ENCODE data around the gene BCR.

Gene BCR

DNA sequence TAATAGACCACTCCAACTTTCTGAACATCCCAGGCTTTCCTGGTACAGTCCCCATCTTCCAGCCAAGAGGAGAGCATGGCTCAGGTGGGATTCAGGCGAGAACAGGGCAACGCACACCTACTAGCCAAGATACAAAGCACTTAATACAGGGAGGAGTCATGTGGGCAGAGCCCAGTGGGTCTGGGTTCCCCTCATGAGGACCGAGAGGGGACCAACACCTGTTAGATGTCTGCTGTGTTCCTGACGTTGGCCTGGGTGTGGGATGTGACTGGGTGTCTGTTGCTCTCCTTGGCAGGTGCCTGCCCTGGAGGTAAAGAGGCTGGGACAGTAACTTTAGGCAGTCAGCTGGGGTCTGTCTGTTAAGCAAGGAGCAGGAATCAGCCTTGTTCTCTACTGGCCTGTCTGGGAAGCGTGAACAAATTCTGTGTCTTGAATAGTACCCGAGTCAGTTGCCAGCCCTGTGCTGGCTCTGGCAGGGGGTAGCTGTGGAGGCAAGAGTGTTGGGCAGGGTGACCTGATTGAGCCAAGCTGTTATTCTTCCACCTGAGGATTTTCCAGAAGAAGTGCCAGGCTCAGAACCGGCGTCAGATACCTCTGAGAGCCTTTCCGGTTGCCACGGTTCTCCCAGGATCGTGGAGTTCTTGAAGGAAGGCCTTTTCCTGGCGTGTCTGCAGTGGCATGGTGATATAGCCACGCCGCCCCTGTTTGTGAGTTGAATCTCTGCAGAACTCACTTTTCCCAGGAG, 56.3 kb downstream of the BCR start:
- TF ChIP-seq, protein P1, sequence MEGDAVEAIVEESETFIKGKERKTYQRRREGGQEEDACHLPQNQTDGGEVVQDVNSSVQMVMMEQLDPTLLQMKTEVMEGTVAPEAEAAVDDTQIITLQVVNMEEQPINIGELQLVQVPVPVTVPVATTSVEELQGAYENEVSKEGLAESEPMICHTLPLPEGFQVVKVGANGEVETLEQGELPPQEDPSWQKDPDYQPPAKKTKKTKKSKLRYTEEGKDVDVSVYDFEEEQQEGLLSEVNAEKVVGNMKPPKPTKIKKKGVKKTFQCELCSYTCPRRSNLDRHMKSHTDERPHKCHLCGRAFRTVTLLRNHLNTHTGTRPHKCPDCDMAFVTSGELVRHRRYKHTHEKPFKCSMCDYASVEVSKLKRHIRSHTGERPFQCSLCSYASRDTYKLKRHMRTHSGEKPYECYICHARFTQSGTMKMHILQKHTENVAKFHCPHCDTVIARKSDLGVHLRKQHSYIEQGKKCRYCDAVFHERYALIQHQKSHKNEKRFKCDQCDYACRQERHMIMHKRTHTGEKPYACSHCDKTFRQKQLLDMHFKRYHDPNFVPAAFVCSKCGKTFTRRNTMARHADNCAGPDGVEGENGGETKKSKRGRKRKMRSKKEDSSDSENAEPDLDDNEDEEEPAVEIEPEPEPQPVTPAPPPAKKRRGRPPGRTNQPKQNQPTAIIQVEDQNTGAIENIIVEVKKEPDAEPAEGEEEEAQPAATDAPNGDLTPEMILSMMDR (conservative IDR thresholded peaks at IDR 0.05; ENCODE audit: low read depth, low read length) = no peak
- peak overlapping the region; percentile 78 for H3K4me2 ChIP-seq
- no peak overlapping the region for H3K4me3 ChIP-seq (IDR thresholded peaks at IDR 0.05; ENCODE audit: insufficient read depth, low read depth, low read length)
- H3K79me2 ChIP-seq (ENCODE audit: insufficient read depth, low read depth) = peaks cover 90% of the 10 kb centered on the region
- H4K20me1 ChIP-seq (ENCODE audit: insufficient read depth) = peaks cover 51% of the 10 kb centered on the region
- no peaks in the 10 kb centered on the region for H3K27me3 ChIP-seq (ENCODE audit: insufficient read depth, low read depth)
- H3K36me3 ChIP-seq (ENCODE audit: insufficient read depth) = no peaks in the 10 kb centered on the region
- H3K4me1 ChIP-seq (ENCODE audit: low read depth, poor library complexity, severe bottlenecking) = peaks cover 74% of the 10 kb centered on the region
- peak overlapping the region; percentile 14; the same call in 1 of the 2 replicates for H3K27ac ChIP-seq
- H3K9ac ChIP-seq = no peak overlapping the region
- H2AFZ ChIP-seq (ENCODE audit: low read depth) = no peak overlapping the region

DNA sequence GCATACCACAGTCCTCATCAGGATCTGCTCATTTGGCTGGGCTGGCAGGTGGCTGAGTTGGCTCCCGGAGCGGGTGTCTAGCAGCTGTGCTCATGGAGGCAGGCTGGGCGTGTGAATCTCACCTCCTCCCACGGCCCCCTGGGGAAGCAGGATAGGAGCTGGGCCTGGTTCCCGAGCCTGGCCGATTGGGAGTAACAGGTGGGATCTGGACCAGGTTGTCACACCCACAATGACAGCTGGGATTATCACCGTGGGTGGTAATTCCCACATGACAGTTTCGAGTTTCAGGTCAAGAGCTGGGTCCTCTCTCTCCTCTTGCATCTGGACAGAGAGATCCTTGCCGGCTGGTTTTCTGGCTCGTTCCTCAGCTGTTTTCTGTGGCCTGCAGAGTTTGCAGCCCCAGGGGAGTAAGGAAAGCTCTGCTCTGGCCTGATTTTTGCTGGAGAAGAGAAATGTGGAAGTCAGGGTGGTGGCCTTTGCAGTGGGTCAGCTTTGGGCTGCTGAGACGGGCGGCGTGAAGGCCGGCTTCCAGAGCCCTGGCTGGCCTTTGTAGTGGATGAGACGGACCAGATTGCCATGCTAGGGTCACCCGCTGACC, 57.0 kb downstream of the BCR start:
- Histone ChIP-seq H3K4me3 (IDR thresholded peaks at IDR 0.05; ENCODE audit: insufficient read depth, low read depth, low read length) (no peak overlapping the region), H3K4me2 (peak overlapping the region; percentile 78), H3K36me3 (ENCODE audit: insufficient read depth) (no peaks in the 10 kb centered on the region), H2AFZ (ENCODE audit: low read depth) (no peak overlapping the region), H3K27ac (peak overlapping the region; percentile 14; the same call in 1 of the 2 replicates), H3K4me1 (ENCODE audit: low read depth, poor library complexity, severe bottlenecking) (peaks cover 81% of the 10 kb centered on the region), H3K9ac (no peak overlapping the region), H3K27me3 (ENCODE audit: insufficient read depth, low read depth) (no peaks in the 10 kb centered on the region), H4K20me1 (ENCODE audit: insufficient read depth) (peaks cover 55% of the 10 kb centered on the region), H3K79me2 (ENCODE audit: insufficient read depth, low read depth) (peaks cover 90% of the 10 kb centered on the region)
- TF ChIP-seq, protein P1 (conservative IDR thresholded peaks at IDR 0.05; ENCODE audit: low read depth, low read length) = no peak

DNA sequence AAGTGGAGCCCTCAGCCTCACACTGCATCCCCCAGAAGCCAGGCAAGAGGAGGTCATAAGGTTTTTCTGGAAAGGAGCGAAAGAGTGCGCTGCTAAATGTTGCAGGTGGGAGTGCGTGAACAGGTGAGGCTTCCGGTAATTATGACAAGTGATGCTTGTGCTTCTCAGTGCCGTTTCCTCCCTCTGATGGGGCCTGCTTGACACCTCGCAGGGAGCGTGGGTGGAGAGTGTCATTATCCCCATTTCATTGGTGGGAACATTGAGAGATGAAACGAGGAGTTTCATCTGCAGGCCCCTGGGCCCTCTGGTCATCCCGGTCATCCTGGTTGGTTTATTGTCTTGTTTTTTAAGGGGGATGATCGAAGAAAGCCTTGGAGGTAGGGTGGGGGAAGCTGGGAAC, 57.5 kb downstream of the BCR start:
- peaks cover 90% of the 10 kb centered on the region for H3K79me2 ChIP-seq (ENCODE audit: insufficient read depth, low read depth)
- H3K36me3 ChIP-seq (ENCODE audit: insufficient read depth) = no peaks in the 10 kb centered on the region
- H3K4me1 ChIP-seq (ENCODE audit: low read depth, poor library complexity, severe bottlenecking) = peaks cover 81% of the 10 kb centered on the region
- H3K4me2 ChIP-seq = peak overlapping the region; percentile 78
- H3K27me3 ChIP-seq (ENCODE audit: insufficient read depth, low read depth) = no peaks in the 10 kb centered on the region
- H3K9ac ChIP-seq = no peak overlapping the region
- peaks cover 51% of the 10 kb centered on the region for H4K20me1 ChIP-seq (ENCODE audit: insufficient read depth)
- no peak overlapping the region for H3K4me3 ChIP-seq (IDR thresholded peaks at IDR 0.05; ENCODE audit: insufficient read depth, low read depth, low read length)
- TF ChIP-seq, protein P1 (conservative IDR thresholded peaks at IDR 0.05; ENCODE audit: low read depth, low read length) = no peak
- H2AFZ ChIP-seq (ENCODE audit: low read depth) = no peak overlapping the region
- H3K27ac ChIP-seq = peak overlapping the region; percentile 14; the same call in 1 of the 2 replicates

DNA sequence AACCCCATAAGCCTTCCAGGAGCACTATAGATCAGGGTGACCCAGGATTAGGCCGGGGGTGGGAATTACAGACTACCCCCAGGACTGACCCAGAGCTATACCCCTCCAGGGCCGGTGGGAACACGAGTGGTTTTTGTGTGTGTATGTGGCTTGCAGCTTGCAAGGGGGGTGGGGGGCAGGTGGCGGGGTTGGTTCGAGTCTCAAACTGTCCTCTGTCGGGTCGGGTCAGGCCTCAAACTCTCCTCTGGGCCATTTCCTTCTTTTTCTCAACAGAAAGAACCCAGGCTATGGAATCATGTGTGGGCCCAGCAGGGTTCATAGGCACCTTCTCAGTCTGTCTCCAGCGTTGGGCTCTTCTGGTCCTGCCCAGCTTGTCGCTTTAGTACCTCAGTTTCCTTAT, 58.4 kb downstream of the BCR start:
- peaks cover 91% of the 10 kb centered on the region for H3K79me2 ChIP-seq (ENCODE audit: insufficient read depth, low read depth)
- no peak overlapping the region for H3K9ac ChIP-seq
- TF ChIP-seq, protein P1 (conservative IDR thresholded peaks at IDR 0.05; ENCODE audit: low read depth, low read length) = no peak
- peaks cover 49% of the 10 kb centered on the region for H4K20me1 ChIP-seq (ENCODE audit: insufficient read depth)
- H3K4me2 ChIP-seq = no peak overlapping the region
- H3K4me3 ChIP-seq (IDR thresholded peaks at IDR 0.05; ENCODE audit: insufficient read depth, low read depth, low read length) = no peak overlapping the region
- no peaks in the 10 kb centered on the region for H3K27me3 ChIP-seq (ENCODE audit: insufficient read depth, low read depth)
- no peak overlapping the region for H3K27ac ChIP-seq
- H3K36me3 ChIP-seq (ENCODE audit: insufficient read depth) = no peaks in the 10 kb centered on the region
- H3K4me1 ChIP-seq (ENCODE audit: low read depth, poor library complexity, severe bottlenecking) = peaks cover 80% of the 10 kb centered on the region
- no peak overlapping the region for H2AFZ ChIP-seq (ENCODE audit: low read depth)
